Left hindlimb (tissue), 1 donor: ENCODE data around the gene TSKU.

Experiments
- DNase-seq: peaks from one replicate; pipeline ENCODE4 v3.0.0-alpha.2; 2018

TSKU gene

DNA sequence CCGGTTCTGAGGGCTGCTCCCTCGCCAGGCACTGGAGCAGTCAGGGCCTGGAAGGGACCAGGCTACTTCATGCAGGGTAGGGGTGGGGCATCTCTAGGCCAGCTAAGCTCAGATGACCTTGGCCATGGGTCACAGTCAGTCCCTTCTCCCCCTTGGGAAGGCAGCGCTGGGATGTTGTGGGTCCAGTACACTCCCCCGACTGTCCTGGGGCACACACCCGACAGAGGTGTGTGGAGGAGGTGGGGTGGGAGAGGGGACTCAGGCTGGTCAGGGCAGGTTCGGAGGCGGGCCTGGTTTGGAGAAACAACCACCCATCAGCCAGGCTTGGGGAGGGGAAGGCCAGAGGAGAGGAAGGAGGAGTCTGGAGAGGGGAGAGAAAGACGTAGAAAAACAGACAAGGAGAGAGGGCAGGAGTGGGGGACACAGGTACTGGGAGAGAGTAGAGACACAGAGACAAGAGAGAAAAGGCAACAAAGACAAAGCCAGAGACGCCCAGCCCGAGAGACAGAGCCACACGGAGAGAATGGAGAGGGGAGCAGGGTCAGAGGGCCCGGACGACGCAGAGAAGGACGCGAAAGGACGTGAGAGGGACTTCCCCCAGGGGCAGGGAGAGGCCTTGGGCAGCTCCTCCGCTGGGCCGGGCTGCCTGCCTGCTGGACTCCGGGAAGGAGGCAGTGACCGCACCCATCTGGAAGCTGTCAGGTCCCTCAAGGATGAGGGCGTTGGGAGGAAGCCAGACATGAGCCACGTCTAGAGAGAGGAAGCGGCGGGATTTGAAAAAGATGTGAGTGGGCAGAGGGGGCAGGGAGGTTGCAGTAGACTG lies 30.6 kb upstream of the TSKU start:
- peak; percentile 86 for DNase-seq

DNA sequence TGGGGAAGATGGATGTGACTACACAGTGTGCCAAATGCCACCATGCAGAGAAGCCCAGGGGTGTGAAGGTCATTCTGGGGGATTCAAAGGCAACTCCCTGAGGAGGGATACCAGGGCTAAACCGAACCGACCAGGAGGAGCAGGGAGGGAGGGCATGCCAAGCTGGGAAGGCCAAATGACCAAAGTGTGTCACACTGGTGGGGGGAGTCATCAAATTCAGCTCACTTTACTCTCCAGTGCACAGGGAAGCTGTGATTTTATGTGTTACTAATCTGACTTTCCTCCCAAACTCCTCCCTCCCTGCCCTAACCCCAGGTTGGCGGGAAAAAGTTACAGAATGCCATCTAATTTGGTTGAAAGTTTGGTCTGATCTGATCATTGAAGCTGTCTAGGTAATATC lies 29.7 kb upstream of the TSKU start:
- DNase-seq: no peak

DNA sequence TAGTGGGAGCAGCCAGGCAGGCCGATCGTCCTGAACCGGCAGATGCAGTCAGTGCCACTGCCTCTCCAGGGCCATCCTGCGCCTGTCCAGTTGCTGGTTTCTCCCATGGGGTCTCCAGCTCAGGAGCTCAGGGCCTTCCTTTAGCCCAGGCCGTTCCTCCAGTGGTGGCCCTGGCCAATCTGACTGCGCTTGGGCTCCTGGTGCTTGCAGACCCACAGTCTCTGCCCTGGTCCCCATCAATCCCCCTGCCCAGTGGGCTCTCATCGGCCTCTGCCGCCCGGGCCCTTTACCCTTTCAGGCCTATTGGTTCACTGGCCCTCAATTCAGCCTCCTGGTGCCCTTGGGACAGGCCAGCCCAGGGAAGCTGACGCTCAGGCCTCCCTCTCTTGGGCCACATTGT lies 29.2 kb upstream of the TSKU start:
- DNase-seq: no peak

DNA sequence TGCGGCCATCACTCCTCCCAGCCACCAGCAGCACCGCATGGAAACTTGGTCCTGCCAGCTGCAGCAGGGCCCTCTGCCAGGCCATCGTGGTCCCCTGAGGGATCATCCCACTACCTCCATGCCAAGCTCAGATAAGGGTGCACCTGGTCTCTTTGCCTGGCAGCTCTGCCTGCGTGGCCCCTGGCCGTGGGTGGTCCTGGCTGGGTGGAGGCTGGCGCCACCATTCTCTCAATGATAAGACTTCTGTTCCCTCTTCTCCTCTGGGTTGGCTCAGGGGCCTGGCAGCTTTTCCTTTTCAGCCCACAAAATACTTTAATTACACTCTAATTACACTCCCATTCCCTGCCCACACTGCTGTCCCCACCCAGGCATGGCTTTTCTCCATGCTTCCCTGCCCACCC lies 26.8 kb upstream of the TSKU start:
- no peak for DNase-seq

DNA sequence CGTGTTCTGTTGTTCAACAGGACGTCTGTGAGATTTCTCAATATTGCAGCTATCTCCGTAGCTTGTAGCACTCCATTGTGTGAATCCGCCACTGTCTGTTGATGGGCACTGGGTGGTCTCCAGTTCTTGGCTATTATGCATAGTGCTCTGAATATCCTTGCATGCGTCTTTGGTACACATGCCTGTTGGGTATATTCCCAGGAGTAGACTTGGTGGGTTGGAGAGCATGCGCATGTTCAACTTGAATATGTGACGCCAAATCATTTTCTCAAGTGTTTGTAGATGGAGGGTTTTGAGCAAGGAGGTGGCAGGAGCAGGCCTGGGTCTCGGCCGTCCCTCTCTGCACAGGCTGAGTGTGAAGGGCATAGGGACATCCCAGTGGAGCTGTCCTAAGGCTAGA lies 24.8 kb upstream of the TSKU start:
- no peak for DNase-seq

DNA sequence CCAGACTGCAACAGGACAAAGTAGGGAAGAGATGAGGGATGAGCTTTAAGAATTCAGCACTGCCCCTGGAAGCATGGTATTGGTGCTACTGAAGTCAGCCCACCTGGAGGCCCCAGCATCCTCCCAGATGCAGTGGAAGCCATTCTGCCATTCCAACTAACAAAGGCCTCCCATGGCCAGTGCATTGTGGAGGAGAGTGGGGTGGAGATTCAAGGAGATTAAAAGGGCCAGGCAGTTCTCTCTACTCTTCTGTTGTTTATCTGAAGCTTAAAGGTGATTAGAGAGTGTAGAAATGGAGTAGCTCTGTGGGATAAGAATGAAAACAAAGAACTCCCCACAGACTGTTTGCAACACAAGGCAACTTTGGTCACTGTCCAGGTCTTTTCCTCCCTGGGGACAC lies 24.1 kb upstream of the TSKU start:
- DNase-seq: no peak

DNA sequence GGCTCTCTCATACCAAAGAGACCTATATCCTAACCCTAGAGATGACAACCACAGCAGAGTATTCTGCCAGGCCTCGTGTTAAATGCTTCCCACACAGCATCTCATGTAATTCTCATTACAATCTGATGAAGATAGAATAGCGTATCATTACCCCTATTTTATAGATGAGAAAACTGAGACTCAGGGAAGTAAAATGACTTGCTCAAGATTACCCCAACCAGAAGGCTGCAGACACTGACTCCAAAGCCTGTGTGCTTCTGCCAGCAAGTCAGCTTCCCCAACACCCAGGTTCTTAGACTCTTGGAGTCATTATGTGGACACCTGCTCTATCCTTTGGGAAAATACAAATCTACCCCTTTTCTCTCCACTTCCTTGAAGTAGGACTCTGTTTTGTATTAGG lies 23.6 kb upstream of the TSKU start:
- DNase-seq: no peak

DNA sequence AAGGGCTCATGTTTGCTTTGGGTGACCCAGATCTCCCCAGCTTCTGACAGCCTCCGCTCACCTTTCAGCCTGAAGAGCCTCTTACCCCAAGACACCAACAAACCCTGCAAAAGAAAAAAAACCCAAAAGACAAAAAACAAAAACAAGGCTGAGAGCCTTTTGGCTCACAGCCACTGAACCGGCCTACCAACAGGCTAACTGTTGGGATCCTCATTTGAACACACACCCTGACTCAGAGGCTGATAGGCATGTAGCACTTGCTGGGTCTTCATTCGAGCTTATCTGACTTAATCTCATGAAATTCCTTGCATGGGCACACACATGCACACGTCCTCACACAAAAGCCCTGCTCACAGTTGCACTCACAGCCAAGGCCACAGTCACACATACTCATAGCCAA lies 22.9 kb upstream of the TSKU start:
- DNase-seq: no peak

DNA sequence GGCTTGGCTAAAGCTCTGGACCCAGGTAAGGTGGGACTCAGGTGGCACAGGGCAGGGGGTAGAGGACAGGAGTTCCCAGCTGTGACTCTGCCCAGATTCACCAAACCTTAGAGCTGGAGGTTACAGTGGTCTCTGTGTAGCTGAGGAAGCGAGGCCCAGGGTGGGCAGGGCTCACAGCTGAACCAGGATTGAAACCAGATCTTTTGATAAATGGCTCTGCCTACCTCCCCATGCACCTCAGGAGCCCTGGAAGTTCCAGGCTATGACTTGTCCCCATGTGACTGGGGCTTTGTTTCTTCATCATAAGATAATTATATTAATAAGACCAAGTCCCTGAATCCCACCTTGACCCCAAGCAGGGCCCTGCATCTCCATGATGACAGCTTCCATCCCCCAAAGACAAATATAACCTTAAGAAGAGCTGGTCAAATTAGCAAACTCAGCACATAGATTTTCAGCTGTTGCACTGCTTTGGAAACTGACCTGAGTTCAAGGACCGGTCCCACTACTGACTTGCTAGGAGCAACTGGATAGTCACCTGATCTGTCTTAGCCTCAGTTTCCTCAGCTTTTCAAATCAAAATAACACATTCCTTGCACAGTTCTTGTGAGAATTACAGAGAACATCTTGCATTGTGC lies 21.3 kb upstream of the TSKU start:
- DNase-seq: no peak

DNA sequence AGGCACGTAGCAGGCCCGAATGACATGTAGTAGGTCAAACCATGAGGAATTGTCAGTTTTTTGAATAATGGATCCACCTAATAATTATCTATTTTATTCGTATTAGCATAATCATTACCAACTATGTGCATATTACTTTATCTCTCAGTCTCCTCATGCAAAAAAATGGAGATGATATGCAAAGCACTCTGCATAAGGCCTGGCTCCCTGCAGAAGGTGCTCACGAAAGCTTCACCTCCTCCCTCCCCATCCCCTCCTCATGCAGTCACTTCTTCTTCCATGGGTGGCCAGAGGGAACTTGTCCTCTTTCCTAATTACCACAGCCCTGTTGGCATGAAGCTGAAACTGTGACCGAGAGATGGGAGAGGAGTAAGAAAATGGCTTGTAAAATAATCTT lies 20.8 kb upstream of the TSKU start:
- no peak for DNase-seq

DNA sequence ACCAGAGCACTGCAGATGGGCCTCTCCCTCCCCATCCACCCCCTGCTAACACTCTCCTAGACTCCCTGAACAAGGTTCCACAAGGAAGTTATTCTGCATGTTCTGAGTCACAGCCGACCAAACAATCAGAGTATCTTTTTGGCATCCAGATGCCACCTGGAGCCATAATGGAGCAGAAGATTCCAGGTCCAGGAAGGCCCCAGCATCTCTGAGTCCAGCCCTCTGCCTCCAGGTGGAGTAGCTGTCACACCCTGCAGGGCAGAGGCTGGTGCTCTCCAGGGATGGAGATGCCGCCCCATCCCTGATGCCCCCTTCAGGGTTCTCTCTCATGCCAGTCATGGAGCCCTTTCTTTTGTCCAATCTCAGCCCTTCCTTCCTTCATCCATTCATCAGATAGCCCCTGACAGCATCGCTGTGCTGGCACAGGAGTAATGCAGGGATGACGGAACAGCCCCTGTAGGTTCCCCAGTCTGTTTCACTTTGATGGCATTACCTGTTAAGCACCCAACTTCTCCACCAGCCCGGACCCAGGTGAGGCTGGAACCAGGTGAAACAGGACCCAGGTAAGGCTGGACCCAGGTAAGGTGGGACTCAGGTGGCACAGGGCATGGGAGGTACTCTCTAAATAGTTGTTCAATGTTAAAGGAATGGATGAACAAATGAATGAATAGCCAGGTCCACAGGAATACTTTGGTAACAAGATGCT lies 20.1 kb upstream of the TSKU start:
- DNase-seq: no peak

DNA sequence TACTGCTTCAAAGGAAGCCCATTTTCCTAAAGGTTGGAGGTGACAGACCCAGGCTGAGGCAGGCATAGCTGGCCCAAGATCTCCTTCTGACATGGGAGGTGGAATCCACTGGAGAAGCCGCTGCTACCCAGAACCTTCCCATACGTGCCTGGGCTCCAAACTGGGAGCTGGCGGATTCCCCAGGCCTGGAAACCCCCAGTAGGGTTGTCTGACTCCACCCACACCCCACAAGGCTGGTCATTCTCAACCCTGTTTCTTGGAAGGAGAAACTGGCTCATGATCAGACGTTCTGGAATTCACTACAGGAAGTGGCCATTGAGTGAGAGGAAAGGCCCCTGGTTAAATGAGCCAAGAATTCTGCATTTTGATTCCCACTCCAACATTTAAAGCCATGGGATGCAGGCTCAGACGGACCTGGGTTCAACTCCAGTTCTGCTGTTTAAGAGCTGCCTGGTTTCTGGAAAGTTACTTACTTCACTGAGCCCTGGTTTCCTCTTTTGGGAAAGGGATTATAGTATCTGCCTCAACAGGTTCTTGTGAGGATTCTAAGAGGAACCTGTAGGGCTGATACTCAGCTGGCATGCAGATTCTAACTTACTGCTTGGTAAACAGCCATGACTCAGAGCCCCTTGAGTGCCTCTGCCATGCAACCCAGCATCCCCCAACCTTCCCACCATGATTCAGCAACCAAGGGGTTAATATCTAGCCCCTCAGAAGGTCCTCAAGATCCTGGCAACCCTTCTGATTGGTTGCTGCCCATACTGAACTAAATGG lies 19.4 kb upstream of the TSKU start:
- peak; percentile 78 for DNase-seq

DNA sequence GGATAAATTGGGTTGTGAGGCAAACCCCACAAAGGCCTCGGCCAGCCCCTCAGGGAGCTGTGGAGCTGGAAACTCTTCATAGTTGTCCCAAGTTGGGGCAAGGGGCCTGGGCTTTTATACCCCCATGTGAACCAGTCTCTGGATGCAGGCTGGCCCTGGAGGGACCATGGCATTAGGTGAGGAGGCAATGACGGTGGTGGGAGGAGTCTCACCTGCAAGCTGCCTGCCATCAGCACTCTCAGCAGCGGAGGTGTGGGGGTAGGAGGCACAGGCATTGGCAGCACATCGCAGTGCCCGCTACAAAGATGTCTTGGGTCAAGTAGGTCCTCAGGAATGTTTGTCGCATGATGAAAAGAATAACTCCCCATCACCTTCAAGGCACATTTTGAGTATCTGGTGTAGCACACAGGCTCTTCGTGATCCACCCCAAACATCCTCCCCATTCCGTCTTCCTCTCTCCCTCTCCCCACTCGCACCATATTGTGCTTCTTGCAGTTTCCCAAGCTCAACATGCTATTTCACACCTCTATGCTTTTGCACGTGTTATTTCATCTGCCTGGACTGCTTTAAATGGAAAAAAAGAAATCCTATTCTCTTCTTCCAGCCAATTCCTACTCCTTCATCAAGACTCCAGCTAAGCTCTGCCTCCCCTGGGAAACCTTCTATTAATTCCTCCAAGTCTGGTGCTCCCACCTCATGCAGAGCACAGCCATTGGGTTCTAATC lies 18.1 kb upstream of the TSKU start:
- no peak for DNase-seq

DNA sequence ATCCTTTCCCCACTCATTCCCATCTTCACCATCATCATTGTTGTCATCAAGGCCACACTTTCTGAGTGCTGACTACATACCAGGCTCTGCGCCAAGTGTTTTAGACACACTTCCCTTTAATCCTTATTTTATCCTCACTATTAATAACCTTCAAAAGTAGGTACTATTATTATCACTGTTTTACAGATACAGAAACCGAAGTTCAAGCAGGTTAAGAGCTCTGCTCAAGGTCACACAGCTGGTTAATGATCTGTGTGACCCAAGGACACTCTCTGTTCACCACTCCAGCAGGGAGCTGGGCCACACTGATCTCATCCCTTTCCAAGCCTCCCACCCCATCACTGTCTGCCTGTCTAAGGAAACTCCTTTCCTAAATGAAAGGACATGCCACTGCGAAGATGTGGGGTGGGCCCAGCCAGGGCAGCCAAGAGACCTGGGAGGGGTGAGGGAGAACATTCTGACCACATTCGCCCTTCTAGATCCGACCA lies 17.2 kb upstream of the TSKU start:
- DNase-seq: no peak

DNA sequence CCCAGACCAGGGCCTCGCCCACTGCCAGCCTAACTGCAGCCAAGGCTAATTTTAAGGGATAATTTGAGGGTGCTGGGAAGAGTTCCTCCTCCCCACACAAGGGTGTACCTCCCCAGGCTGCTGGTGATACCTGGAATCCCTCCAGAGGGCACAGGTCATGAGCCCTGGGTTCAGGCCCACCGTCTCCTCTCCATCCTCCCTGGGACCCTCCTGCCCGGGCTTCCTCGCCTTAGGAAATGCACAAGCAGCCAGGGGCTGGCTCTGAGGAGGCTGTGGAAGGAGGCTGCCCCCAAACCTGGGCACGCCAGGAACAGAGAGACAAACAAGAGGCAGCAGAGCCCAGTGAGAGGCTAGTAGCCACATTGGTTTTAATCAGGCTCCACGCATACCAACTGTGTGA lies 16.6 kb upstream of the TSKU start:
- DNase-seq: no peak

DNA sequence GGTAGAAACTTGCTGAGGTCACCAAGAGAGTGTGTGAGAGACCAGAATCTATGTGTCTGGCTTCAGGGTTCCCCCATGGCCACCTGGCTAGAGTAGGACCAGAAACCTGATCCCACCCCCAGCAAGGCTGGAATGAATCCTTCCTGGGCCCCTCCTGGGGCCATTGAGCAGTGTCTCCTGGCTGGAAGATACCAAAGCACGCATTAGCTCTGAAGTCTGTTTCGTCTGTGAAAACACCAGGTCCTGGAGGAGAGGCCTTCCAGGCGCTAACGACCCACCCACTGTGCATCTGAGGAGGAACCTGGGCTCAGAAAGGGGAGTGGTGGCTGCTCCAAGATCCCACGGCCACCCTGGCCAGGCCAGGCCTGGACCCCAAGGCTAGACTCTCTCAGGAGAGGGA lies 15.5 kb upstream of the TSKU start:
- DNase-seq: no peak

DNA sequence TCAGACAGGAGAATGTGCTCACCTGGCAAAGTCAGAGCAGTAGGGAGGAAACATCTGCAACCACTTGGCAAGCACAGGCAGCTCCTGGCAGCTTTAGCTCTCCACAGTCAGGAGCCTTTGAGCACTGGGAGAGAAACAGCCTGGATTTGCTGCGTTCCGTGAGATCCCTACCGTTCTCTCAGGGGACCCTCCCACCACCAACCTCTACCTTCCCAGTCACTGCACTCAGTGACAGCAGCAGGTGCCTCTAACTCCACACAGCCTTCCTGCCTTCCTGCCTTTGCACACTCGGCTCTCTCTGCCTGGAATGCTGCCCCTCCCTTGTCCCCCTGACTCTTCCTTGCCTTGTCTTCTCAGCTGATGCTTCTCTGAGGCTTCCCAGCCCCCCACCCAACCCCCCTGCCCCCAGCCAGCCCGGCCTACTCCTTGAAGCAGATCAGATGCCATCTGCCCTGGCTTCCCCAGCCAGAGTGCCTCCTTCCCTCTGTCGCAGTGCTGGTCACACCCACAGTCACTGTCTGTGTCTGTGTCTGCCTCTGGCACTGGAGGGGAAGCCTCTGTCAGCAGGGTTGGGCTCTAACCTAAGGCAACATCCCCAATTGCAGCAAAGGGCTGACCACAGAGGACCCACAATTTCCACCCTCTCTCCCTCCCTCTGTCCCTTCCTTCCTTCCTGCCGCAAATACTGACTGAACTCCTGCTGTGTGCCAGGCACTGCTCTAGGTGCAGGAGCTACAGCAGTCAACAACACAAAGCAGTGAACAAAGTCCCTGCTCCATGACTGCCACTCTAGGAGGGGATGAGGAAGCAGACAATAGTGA lies 14.9 kb upstream of the TSKU start:
- DNase-seq: peak; percentile 68

DNA sequence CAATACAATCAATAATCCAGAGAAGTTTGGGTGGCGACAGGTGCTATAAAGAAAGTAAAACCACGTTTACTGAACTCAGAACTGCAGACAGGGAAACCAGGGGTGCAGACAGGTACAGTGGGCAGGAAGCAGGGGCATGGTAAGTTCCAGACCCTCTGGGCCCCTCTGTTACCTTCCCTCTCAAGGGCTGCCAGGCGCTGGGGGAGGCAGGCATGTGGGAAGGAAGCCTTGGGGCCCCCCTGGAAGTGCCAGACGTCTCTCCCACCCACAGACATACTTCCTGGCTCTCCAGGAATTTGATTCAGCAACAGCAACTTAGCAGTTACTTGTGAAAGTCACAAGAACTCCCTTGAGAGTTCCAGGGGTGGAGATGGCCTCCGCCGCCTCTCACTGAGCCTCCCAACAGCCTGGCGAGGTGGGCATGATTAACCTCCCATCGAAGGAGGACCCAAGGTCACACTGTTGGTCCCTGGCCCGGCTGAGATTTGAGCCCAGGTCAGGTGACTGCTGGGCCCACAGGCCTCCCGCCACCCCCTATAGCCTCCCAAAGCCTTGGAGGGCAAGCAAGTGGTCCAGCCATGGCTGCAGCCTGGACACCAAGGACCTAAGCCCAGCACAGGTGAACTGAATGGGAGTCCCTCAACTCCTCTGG lies 14.1 kb upstream of the TSKU start:
- DNase-seq: no peak

DNA sequence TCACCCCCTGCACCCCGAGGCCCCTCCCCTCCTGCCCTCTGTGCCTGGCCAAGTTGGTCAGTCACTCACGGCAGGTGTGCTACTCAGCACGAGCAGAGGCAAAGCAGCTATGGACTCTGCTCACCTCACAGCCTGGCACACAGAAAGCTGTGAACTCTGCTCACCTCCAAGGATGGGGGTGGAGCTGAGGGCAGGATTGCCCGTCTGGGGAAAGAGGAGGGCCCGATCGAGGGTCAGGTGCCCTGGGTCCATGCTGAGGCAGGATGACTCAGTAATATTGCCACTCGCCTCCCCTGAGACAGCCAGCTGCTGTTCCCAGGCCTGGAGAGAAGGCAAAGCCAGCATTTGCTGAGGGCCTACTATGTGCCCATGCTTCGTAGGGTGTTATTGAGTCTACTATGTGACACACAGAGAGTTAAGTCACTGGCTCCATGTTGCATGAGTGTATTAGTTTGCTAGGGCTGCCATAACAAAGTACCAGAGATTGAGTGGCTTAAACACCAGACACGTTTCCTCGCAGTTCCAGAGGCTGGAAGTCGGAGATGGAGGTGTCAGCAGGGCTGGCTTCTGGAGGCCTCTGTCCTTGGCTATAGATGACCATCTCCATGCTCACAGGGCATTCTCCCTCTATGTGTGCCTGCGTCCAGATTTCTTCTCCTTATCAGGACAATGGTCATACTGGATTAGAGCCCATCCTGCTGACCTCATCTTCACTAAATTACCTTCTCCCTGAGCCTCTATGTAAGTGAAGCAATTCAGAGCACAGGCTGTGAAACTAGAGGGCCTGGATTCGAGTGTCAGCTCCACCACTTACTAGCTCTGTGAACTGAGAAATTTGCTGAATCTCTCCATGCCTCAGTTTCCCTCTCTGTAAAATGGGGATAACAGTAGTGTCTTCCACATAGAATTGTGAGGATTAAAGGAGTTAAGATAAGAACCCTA lies 13.2 kb upstream of the TSKU start:
- no peak for DNase-seq
